ENCODE results near the gene GTPBP6. TPM values are rescaled to one million over a fixed set of nuclear protein-coding genes. Genes with fewer than 3 reads are reported as not detected.

The GTPBP6 gene
- total RNA-seq, 1 experiment from 2014 or later: 41.6 TPM

- TF ChIP-seq EZH2phosphoT487 (IDR thresholded peaks at IDR 0.05; ENCODE audit: borderline replicate concordance) (no peak), ATF3 (IDR thresholded peaks at IDR 0.05) (no peak), ZFX (IDR thresholded peaks at IDR 0.05) (no peak), FOSL1 (IDR thresholded peaks at IDR 0.05; ENCODE audit: low read depth) (no peak), ELF1 (IDR thresholded peaks at IDR 0.05; ENCODE audit: borderline replicate concordance, low read depth) (no peak), SRF (IDR thresholded peaks at IDR 0.05; ENCODE audit: low read depth) (no peak), ZNF274 (IDR thresholded peaks at IDR 0.05; ENCODE audit: low read depth, low read length) (no peak), SP1 (IDR thresholded peaks at IDR 0.05; ENCODE audit: low read depth) (no peak), CBX3 (IDR thresholded peaks at IDR 0.05; ENCODE audit: low read depth) (no peak), EGR1 (IDR thresholded peaks at IDR 0.05; ENCODE audit: low read depth) (no peak), RAD21 (IDR thresholded peaks at IDR 0.05; ENCODE audit: low read depth) (no peak)
- TF ChIP-seq, protein P1, sequence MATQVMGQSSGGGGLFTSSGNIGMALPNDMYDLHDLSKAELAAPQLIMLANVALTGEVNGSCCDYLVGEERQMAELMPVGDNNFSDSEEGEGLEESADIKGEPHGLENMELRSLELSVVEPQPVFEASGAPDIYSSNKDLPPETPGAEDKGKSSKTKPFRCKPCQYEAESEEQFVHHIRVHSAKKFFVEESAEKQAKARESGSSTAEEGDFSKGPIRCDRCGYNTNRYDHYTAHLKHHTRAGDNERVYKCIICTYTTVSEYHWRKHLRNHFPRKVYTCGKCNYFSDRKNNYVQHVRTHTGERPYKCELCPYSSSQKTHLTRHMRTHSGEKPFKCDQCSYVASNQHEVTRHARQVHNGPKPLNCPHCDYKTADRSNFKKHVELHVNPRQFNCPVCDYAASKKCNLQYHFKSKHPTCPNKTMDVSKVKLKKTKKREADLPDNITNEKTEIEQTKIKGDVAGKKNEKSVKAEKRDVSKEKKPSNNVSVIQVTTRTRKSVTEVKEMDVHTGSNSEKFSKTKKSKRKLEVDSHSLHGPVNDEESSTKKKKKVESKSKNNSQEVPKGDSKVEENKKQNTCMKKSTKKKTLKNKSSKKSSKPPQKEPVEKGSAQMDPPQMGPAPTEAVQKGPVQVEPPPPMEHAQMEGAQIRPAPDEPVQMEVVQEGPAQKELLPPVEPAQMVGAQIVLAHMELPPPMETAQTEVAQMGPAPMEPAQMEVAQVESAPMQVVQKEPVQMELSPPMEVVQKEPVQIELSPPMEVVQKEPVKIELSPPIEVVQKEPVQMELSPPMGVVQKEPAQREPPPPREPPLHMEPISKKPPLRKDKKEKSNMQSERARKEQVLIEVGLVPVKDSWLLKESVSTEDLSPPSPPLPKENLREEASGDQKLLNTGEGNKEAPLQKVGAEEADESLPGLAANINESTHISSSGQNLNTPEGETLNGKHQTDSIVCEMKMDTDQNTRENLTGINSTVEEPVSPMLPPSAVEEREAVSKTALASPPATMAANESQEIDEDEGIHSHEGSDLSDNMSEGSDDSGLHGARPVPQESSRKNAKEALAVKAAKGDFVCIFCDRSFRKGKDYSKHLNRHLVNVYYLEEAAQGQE (IDR thresholded peaks at IDR 0.05; ENCODE audit: low read depth): no peak
- POLR2A ChIA-PET: no interaction called here
- H3K36me3 ChIP-seq (ENCODE audit: control insufficient read depth in 1 of 2, insufficient read depth in 2 of 2, low read length in 2 of 2): 0 out of 4 replicates have a peak, but pooled peaks cover 0 to 6% of the 10 kb centered on the region in 2 experiments
- H3K4me2 ChIP-seq (ENCODE audit: low read length): no peak overlapping the region
- H3K4me1 ChIP-seq (ENCODE audit: control insufficient read depth in 1 of 2, insufficient read depth in 2 of 2, low read length in 2 of 2): peaks cover 0 to 5% of the 10 kb centered on the region in 2 experiments; a peak in 2 of 4 replicates
- H3K27me3 ChIP-seq (ENCODE audit: insufficient read depth, low read length): no peaks in the 10 kb centered on the region
- no peaks in the 10 kb centered on the region for H3K9me2 ChIP-seq (ENCODE audit: insufficient read depth)
- no peaks in the 10 kb centered on the region for H3K9me3 ChIP-seq (ENCODE audit: control insufficient read depth in 1 of 2, insufficient read depth in 1 of 2, low read depth in 1 of 2, low read length in 2 of 2)
- no peak overlapping the region for H2AFZ ChIP-seq (ENCODE audit: low read depth, low read length, poor library complexity, severe bottlenecking)
- no peak for DNase-seq (ENCODE audit: low read depth, low spot score)
- H3K9ac ChIP-seq (ENCODE audit: low read length): no peak overlapping the region
- intact Hi-C loops (cut with micrococcal nuclease): no loop called here
- CTCF ChIA-PET: no interaction called here
- H3K79me2 ChIP-seq (ENCODE audit: insufficient read depth, low read length): peaks cover 13% of the 10 kb centered on the region; the same call in 1 of the 2 replicates
- H3K27ac ChIP-seq (ENCODE audit: low read depth, low read length): no peak overlapping the region
- no peak for ATAC-seq
- H4K20me1 ChIP-seq (ENCODE audit: insufficient read depth): no peaks in the 10 kb centered on the region
- RAD21 ChIA-PET (ENCODE audit: low non-redundant PET in 1 of 2, low total read pairs in 2 of 2, uncharacterized antibody in 2 of 2, unreplicated experiment in 2 of 2): no interaction called here
- BruUV-seq (replicated peaks): no TSS peak
- H3K4me3 ChIP-seq (replicated peaks in 1 of 2; ENCODE audit: low read depth in 1 of 2, low read length in 2 of 2): no peak overlapping the region
These were observed 4.5 kb downstream of the GTPBP6 start for GRCh38 chrX:314049-314448.

Measured in HCT116 (cell line).